Ishikawa (cell line): Measurements from ENCODE around the gene TSNAX.

Experiments
- CEBPB ChIP-seq: IDR thresholded peaks from 2 replicates; pipeline ENCODE4 v1.6.1; 2012
- CREB1 ChIP-seq: IDR thresholded peaks from 2 replicates; pipeline ENCODE4 v1.6.1; 2012; ENCODE audit warnings: low read depth
- EGR1 ChIP-seq: IDR thresholded peaks from 2 replicates; pipeline ENCODE4 v1.6.1; 2012
- EP300 ChIP-seq: IDR thresholded peaks from 2 replicates; pipeline ENCODE4 v1.6.1; 2012; ENCODE audit warnings: borderline replicate concordance
- FOXM1 ChIP-seq: IDR thresholded peaks from 2 replicates; pipeline ENCODE4 v1.6.1; 2012; ENCODE audit warnings: low read depth, borderline replicate concordance
- NFIC ChIP-seq: IDR thresholded peaks from 2 replicates; pipeline ENCODE4 v1.6.1; 2012
- RAD21 ChIP-seq: IDR thresholded peaks from 2 replicates; pipeline ENCODE4 v1.6.1; 2012; ENCODE audit warnings: low read depth
- TAF1 ChIP-seq: IDR thresholded peaks from 2 replicates; pipeline ENCODE4 v1.6.1; 2012; ENCODE audit warnings: low read depth, mild to moderate bottlenecking
- YY1 ChIP-seq: IDR thresholded peaks from 2 replicates; pipeline ENCODE4 v1.6.1; 2012; ENCODE audit warnings: low read depth
- ZBTB7A ChIP-seq: IDR thresholded peaks from 2 replicates; pipeline ENCODE4 v1.6.1; 2012; ENCODE audit warnings: low read depth
- TF ChIP-seq, protein P1 (sequence below): IDR thresholded peaks from 2 replicates; pipeline ENCODE4 v1.6.1; 2012; ENCODE audit warnings: low read depth, mild to moderate bottlenecking
- TF ChIP-seq, protein P2 (sequence below): IDR thresholded peaks from 2 replicates; pipeline ENCODE4 v1.6.1; 2012
- TF ChIP-seq, protein P3 (sequence below): IDR thresholded peaks from 2 replicates; pipeline ENCODE4 v1.6.1; 2012

DNA sequence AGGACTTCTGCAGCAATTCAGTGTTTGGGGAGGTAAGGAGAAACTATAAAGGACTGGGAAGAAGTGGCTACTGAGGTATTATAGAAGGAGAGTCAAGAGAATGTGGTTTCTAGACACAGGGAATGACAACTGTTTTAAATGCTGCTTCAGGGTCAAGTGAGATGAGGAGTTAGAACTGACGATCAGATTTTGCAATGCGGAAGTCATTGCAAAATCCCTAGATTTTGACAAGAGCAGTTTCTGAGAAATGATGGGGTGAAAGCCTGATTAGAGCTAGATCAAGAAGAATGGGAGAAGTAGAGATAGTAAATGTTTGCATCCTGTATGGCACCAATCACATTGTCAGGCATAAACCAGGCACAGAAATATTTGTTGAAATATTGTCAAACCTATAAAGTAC lies 4.7 kb upstream of the TSNAX start:
- no peak for TF ChIP-seq RAD21
- TF ChIP-seq, protein P1, sequence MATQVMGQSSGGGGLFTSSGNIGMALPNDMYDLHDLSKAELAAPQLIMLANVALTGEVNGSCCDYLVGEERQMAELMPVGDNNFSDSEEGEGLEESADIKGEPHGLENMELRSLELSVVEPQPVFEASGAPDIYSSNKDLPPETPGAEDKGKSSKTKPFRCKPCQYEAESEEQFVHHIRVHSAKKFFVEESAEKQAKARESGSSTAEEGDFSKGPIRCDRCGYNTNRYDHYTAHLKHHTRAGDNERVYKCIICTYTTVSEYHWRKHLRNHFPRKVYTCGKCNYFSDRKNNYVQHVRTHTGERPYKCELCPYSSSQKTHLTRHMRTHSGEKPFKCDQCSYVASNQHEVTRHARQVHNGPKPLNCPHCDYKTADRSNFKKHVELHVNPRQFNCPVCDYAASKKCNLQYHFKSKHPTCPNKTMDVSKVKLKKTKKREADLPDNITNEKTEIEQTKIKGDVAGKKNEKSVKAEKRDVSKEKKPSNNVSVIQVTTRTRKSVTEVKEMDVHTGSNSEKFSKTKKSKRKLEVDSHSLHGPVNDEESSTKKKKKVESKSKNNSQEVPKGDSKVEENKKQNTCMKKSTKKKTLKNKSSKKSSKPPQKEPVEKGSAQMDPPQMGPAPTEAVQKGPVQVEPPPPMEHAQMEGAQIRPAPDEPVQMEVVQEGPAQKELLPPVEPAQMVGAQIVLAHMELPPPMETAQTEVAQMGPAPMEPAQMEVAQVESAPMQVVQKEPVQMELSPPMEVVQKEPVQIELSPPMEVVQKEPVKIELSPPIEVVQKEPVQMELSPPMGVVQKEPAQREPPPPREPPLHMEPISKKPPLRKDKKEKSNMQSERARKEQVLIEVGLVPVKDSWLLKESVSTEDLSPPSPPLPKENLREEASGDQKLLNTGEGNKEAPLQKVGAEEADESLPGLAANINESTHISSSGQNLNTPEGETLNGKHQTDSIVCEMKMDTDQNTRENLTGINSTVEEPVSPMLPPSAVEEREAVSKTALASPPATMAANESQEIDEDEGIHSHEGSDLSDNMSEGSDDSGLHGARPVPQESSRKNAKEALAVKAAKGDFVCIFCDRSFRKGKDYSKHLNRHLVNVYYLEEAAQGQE = no peak
- TF ChIP-seq, protein P2, sequence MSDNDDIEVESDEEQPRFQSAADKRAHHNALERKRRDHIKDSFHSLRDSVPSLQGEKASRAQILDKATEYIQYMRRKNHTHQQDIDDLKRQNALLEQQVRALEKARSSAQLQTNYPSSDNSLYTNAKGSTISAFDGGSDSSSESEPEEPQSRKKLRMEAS = no peak
- no peak for TF ChIP-seq CEBPB
- no peak for TF ChIP-seq CREB1
- no peak for TF ChIP-seq FOXM1
- TF ChIP-seq TAF1 = no peak
- no peak for TF ChIP-seq NFIC
- TF ChIP-seq EP300 = no peak
- no peak for TF ChIP-seq EGR1
- TF ChIP-seq, protein P3, sequence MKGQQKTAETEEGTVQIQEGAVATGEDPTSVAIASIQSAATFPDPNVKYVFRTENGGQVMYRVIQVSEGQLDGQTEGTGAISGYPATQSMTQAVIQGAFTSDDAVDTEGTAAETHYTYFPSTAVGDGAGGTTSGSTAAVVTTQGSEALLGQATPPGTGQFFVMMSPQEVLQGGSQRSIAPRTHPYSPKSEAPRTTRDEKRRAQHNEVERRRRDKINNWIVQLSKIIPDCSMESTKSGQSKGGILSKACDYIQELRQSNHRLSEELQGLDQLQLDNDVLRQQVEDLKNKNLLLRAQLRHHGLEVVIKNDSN = no peak
- TF ChIP-seq ZBTB7A = no peak
- TF ChIP-seq YY1 = no peak
